Astrocyte (in vitro differentiated cells and primary cell): Measurements from ENCODE around the gene CAMK2D. TPM values are rescaled to one million over a fixed set of nuclear protein-coding genes. Genes with fewer than 3 reads are reported as not detected.

Experiments used
- DNase-seq: peaks from one replicate; pipeline ENCODE4 v3.0.0-alpha.2; 2010; ENCODE audit warnings: low read depth
- FAIRE-seq: peaks from 2 replicates; lab custom pipeline; 2011; peaks lifted over from hg19 to GRCh38; lab: Jason Lieb, UNC
- H2AFZ ChIP-seq: 2 replicates; pipeline ENCODE4 v1.6.0; 2012; ENCODE audit warnings: low read depth, low read length, inconsistent platforms
- H3K27ac ChIP-seq: 2 replicates; pipeline ENCODE4 v1.5.1; 2011; ENCODE audit warnings: low read depth, low read length, inconsistent platforms
- H3K27me3 ChIP-seq: 2 replicates; pipeline ENCODE4 v1.6.0; 2011; ENCODE audit warnings: low read length, inconsistent platforms; ENCODE audit not compliant: insufficient read depth
- H3K36me3 ChIP-seq: 2 replicates; pipeline ENCODE4 v1.5.1; 2011; ENCODE audit warnings: low read length, inconsistent platforms; ENCODE audit not compliant: insufficient read depth
- H3K4me1 ChIP-seq: 2 replicates; pipeline ENCODE4 v1.5.1; 2011; ENCODE audit warnings: low read length, inconsistent platforms; ENCODE audit not compliant: insufficient read depth
- H3K4me2 ChIP-seq: 2 replicates; pipeline ENCODE4 v1.6.0; 2012; ENCODE audit warnings: low read length, inconsistent platforms
- H3K4me3 ChIP-seq: 2 replicates; pipeline ENCODE4 v1.5.1; 2011; ENCODE audit warnings: low read depth, mild to moderate bottlenecking, low read length, inconsistent platforms; ENCODE audit not compliant: insufficient read depth
- H3K79me2 ChIP-seq: 2 replicates; pipeline ENCODE4 v1.6.0; 2012; ENCODE audit warnings: mild to moderate bottlenecking, low read length, inconsistent platforms; ENCODE audit not compliant: insufficient read depth
- H3K9ac ChIP-seq: 2 replicates; pipeline ENCODE4 v1.6.0; 2012; ENCODE audit warnings: mild to moderate bottlenecking, low read length, inconsistent platforms
- H3K9me3 ChIP-seq: 2 replicates; pipeline ENCODE4 v1.5.1; 2012; ENCODE audit warnings: low read depth, mild to moderate bottlenecking, low read length, inconsistent platforms; ENCODE audit not compliant: insufficient read depth
- H4K20me1 ChIP-seq: 2 replicates; pipeline ENCODE4 v1.6.0; 2012; ENCODE audit warnings: low read length, inconsistent platforms; ENCODE audit not compliant: insufficient read depth
- H3K27ac Mint-ChIP-seq: one replicate; pipeline ENCODE4 v1.8.0; 2021; ENCODE audit warnings: mild to moderate bottlenecking, mixed read lengths; ENCODE audit not compliant: unreplicated experiment
- H3K27me3 Mint-ChIP-seq: one replicate; pipeline ENCODE4 v1.8.0; 2021; ENCODE audit warnings: low read depth, mixed read lengths; ENCODE audit not compliant: unreplicated experiment
- H3K36me3 Mint-ChIP-seq: one replicate; pipeline ENCODE4 v1.8.0; 2021; ENCODE audit warnings: low read depth, mixed read lengths; ENCODE audit not compliant: unreplicated experiment
- H3K4me1 Mint-ChIP-seq: one replicate; pipeline ENCODE4 v1.8.0; 2021; ENCODE audit warnings: low read depth, mixed read lengths; ENCODE audit not compliant: unreplicated experiment
- H3K4me3 Mint-ChIP-seq: one replicate; pipeline ENCODE4 v1.8.0; 2021; ENCODE audit warnings: mild to moderate bottlenecking, moderate library complexity, mixed read lengths; ENCODE audit not compliant: unreplicated experiment
- H3K9me3 Mint-ChIP-seq: one replicate; pipeline ENCODE4 v1.8.0; 2021; ENCODE audit warnings: mild to moderate bottlenecking, mixed read lengths; ENCODE audit not compliant: unreplicated experiment
- EZH2 ChIP-seq: IDR thresholded peaks from 2 replicates; pipeline ENCODE4 v1.6.1; 2012; ENCODE audit warnings: mild to moderate bottlenecking, low read length, inconsistent platforms; ENCODE audit not compliant: insufficient read depth
- total RNA-seq: library from RNA; stranded (reverse); gene quantifications from 2 replicates; pipeline ENCODE4 v1.2.1, GENCODE V29; 2021
- TF ChIP-seq, protein P1 (sequence below): IDR thresholded peaks from 2 replicates; pipeline ENCODE4 v1.5.1; 2011; ENCODE audit warnings: low read depth, mild to moderate bottlenecking, inconsistent platforms, low read length, moderate library complexity; ENCODE audit not compliant: insufficient read depth

The CAMK2D gene
- total RNA-seq, 1 donor from 2014 or later, result 80.8 TPM

- no peaks in the 10 kb centered on the region for H3K9me3 Mint-ChIP-seq
- H2AFZ ChIP-seq, result no peak overlapping the region
- H3K27ac ChIP-seq, result no peak overlapping the region
- DNase-seq (no peak), FAIRE-seq (no peak)
- no peaks in the 10 kb centered on the region for H4K20me1 ChIP-seq
- no peaks in the 10 kb centered on the region for H3K4me1 Mint-ChIP-seq
- H3K9me3 ChIP-seq, result no peaks in the 10 kb centered on the region
- no peak overlapping the region for H3K4me3 ChIP-seq
- no peaks in the 10 kb centered on the region for H3K79me2 ChIP-seq
- H3K27me3 Mint-ChIP-seq, result no peaks in the 10 kb centered on the region
- no peaks in the 10 kb centered on the region for H3K4me1 ChIP-seq
- no peak overlapping the region for H3K9ac ChIP-seq
- TF ChIP-seq EZH2, result no peak
- TF ChIP-seq, protein P1, sequence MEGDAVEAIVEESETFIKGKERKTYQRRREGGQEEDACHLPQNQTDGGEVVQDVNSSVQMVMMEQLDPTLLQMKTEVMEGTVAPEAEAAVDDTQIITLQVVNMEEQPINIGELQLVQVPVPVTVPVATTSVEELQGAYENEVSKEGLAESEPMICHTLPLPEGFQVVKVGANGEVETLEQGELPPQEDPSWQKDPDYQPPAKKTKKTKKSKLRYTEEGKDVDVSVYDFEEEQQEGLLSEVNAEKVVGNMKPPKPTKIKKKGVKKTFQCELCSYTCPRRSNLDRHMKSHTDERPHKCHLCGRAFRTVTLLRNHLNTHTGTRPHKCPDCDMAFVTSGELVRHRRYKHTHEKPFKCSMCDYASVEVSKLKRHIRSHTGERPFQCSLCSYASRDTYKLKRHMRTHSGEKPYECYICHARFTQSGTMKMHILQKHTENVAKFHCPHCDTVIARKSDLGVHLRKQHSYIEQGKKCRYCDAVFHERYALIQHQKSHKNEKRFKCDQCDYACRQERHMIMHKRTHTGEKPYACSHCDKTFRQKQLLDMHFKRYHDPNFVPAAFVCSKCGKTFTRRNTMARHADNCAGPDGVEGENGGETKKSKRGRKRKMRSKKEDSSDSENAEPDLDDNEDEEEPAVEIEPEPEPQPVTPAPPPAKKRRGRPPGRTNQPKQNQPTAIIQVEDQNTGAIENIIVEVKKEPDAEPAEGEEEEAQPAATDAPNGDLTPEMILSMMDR, result no peak
- peaks cover 23% of the 10 kb centered on the region for H3K36me3 ChIP-seq
- no peak overlapping the region for H3K27ac Mint-ChIP-seq
- H3K36me3 Mint-ChIP-seq, result peaks cover 13% of the 10 kb centered on the region
- H3K27me3 ChIP-seq, result no peaks in the 10 kb centered on the region
- no peak overlapping the region for H3K4me3 Mint-ChIP-seq
- H3K4me2 ChIP-seq, result no peak overlapping the region
Measured at GRCh38 chr4:113509851-113510250, 251.7 kb downstream of the CAMK2D start.

DNA sequence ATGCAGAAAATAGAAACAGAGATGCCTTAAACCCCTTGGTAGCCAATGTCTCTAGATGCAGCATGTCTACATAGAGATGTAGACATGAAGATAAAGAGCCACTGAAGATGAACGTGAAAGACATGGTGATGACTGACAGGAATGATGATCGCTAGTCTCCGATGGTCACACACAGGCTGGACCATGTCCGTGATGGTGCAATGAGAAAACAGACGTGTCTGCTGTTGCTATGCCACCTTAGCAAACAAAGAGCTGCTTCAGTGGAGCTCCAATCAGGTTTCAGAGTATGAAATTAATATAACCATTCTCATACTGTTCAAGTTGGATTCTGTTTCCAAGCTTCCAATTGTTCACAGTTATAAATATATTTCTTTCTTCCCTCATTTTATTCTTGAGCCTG lies 256.5 kb downstream of the CAMK2D start:
- no peaks in the 10 kb centered on the region for H3K27me3 Mint-ChIP-seq
- H3K9me3 Mint-ChIP-seq, result no peaks in the 10 kb centered on the region
- H3K27ac Mint-ChIP-seq, result no peak overlapping the region
- Histone ChIP-seq H3K9me3 (no peaks in the 10 kb centered on the region), H3K4me3 (no peak overlapping the region), H2AFZ (no peak overlapping the region), H3K4me1 (peaks cover under 1% of the 10 kb centered on the region), H3K4me2 (no peak overlapping the region), H4K20me1 (no peaks in the 10 kb centered on the region), H3K9ac (no peak overlapping the region), H3K79me2 (no peaks in the 10 kb centered on the region), H3K27me3 (no peaks in the 10 kb centered on the region), H3K27ac (no peak overlapping the region), H3K36me3 (peaks cover 4% of the 10 kb centered on the region)
- H3K4me1 Mint-ChIP-seq, result no peaks in the 10 kb centered on the region
- FAIRE-seq (no peak), DNase-seq (no peak)
- H3K4me3 Mint-ChIP-seq, result no peak overlapping the region
- TF ChIP-seq, protein P1, result no peak
- no peak for TF ChIP-seq EZH2
- peaks cover 7% of the 10 kb centered on the region for H3K36me3 Mint-ChIP-seq

- Histone ChIP-seq H2AFZ (no peak overlapping the region), H3K4me2 (no peak overlapping the region), H3K4me1 (peaks cover 7% of the 10 kb centered on the region), H3K4me3 (no peak overlapping the region), H4K20me1 (no peaks in the 10 kb centered on the region), H3K9ac (no peak overlapping the region), H3K36me3 (peaks cover 4% of the 10 kb centered on the region), H3K79me2 (no peaks in the 10 kb centered on the region), H3K27me3 (no peaks in the 10 kb centered on the region), H3K27ac (no peak overlapping the region), H3K9me3 (no peaks in the 10 kb centered on the region)
- DNase-seq (no peak), FAIRE-seq (no peak)
- no peak for TF ChIP-seq EZH2
- TF ChIP-seq, protein P1, result no peak
- Mint-ChIP-seq H3K27me3 (no peaks in the 10 kb centered on the region), H3K4me1 (peaks cover 4% of the 10 kb centered on the region), H3K9me3 (no peaks in the 10 kb centered on the region), H3K27ac (no peak overlapping the region), H3K36me3 (peaks cover 7% of the 10 kb centered on the region), H3K4me3 (no peak overlapping the region)
Measured at GRCh38 chr4:113504422-113504821, 257.1 kb downstream of the CAMK2D start.
